RPMI7951 (cell line): ENCODE measurements around the gene SIT1. TPM values are rescaled to one million over a fixed set of nuclear protein-coding genes. Genes with fewer than 3 reads are reported as not detected.

Experiments used
- DNase-seq: peaks from one replicate; pipeline ENCODE4 v3.0.0-alpha.2; 2012; ENCODE audit warnings: low read depth
- total RNA-seq: library from RNA; depleted of rRNA; stranded (reverse); fragments of >200 nt; shearing (Covaris generic); gene quantifications from 2 replicates; pipeline ENCODE4 v1.2.3, GENCODE V29; 2014; rRNA removed

SIT1 gene
- not detected in 2 replicates for total RNA-seq

- DNase-seq: no peak
These were observed at the start of gene SIT1 for GRCh38 chr9:35650341-35651158. TSS of gene SIT1 (minus strand) at chr9:35650931. CDS start at chr9:35650853, 78 bp downstream.

- no peak for DNase-seq
These were observed 49.3 kb upstream of the SIT1 start for GRCh38 chr9:35700031-35700430.

GRCh38 chr9:35698231-35698630 is 47.5 kb upstream of the SIT1 start:
- no peak for DNase-seq

GRCh38 chr9:35697486-35697885 is 46.8 kb upstream of the SIT1 start:
- DNase-seq: no peak

- peak; percentile 46 for DNase-seq
These were observed 45.9 kb upstream of the SIT1 start for GRCh38 chr9:35696520-35697215.

GRCh38 chr9:35695943-35696401 is 45.2 kb upstream of the SIT1 start:
- no peak for DNase-seq

- no peak for DNase-seq
These were observed 41.1 kb upstream of the SIT1 start for GRCh38 chr9:35691757-35692301.

GRCh38 chr9:35691334-35691650 is 40.6 kb upstream of the SIT1 start:
- no peak for DNase-seq

GRCh38 chr9:35690614-35691333 is 40.0 kb upstream of the SIT1 start:
- DNase-seq: peak; percentile 72

GRCh38 chr9:35690294-35690613 is 39.5 kb upstream of the SIT1 start:
- no peak for DNase-seq

GRCh38 chr9:35689542-35690293 is 39.0 kb upstream of the SIT1 start, which contains the start of gene TPM2:
TSS of gene TPM2 (minus strand) at chr9:35689925. CDS start at chr9:35689817, 108 bp downstream.
- DNase-seq: peak; percentile 63

GRCh38 chr9:35688558-35689541 is 38.1 kb upstream of the SIT1 start:
- peak; percentile 88 for DNase-seq

GRCh38 chr9:35687972-35688557 is 37.3 kb upstream of the SIT1 start:
- DNase-seq: no peak

GRCh38 chr9:35687306-35687705 is 36.6 kb upstream of the SIT1 start:
- no peak for DNase-seq

GRCh38 chr9:35686222-35687203 is 35.8 kb upstream of the SIT1 start:
- DNase-seq: peak; percentile 47

- no peak for DNase-seq
These were observed 34.8 kb upstream of the SIT1 start for GRCh38 chr9:35685506-35685905.

GRCh38 chr9:35684921-35685320 is 34.2 kb upstream of the SIT1 start:
- DNase-seq: no peak

GRCh38 chr9:35683323-35683722 is 32.6 kb upstream of the SIT1 start:
- DNase-seq: no peak
